SU-DHL-6 (cell line): ENCODE data around the gene PPFIA4.
"Not testable (repeated sequence)": the region's sequence is repeated elsewhere in the genome, so short reads cannot be mapped to it uniquely, and the experiment has no call there.

Source experiments
- H2AFZ ChIP-seq: fragments of 200-600 bp; sonication (generic); 2 replicates; pipeline ENCODE4 v1.6.1; 2014; ENCODE audit warnings: low read depth, mild to moderate bottlenecking, moderate library complexity, mixed read lengths, antibody characterized with exemption, low read length; ENCODE audit not compliant: severe bottlenecking
- H3F3A ChIP-seq: fragments of 200-600 bp; shearing (Covaris generic); 2 replicates; pipeline ENCODE4 v1.6.0; 2016; ENCODE audit warnings: antibody characterized with exemption, mild to moderate bottlenecking; ENCODE audit not compliant: insufficient read depth
- H3K27ac ChIP-seq: fragments of 200-600 bp; sonication (generic); 2 replicates; pipeline ENCODE4 v1.5.1; 2016; ENCODE audit warnings: low read depth, mild to moderate bottlenecking, low read length, moderate library complexity, mixed read lengths
- H3K27me3 ChIP-seq: fragments of 200-600 bp; sonication (generic), shearing (Covaris generic); 2 replicates; pipeline ENCODE4 v1.6.0; 2014; ENCODE audit warnings: mild to moderate bottlenecking, low read length
- H3K36me3 ChIP-seq: fragments of 200-600 bp; sonication (generic); 2 replicates; pipeline ENCODE4 v1.6.1; 2014; ENCODE audit warnings: mild to moderate bottlenecking, low read length, mixed read lengths
- H3K4me2 ChIP-seq: fragments of 300-600, 200-600 bp; shearing (Covaris generic), sonication (generic); 2 replicates; pipeline ENCODE4 v1.6.0; 2014; ENCODE audit warnings: low read length, low read depth, mild to moderate bottlenecking; ENCODE audit not compliant: poor library complexity, severe bottlenecking
- H3K4me3 ChIP-seq: fragments of 200-600 bp; sonication (generic); 2 replicates; pipeline ENCODE4 v1.5.1; 2014; ENCODE audit warnings: antibody characterized with exemption, low read length, mild to moderate bottlenecking, mixed read lengths; ENCODE audit not compliant: insufficient read depth, poor library complexity, severe bottlenecking
- H3K79me2 ChIP-seq: fragments of 200-600 bp; sonication (generic); 2 replicates; pipeline ENCODE4 v1.6.1; 2014; ENCODE audit warnings: mild to moderate bottlenecking, low read length, moderate library complexity; ENCODE audit not compliant: insufficient read depth
- H3K9ac ChIP-seq: fragments of 200-600 bp; sonication (generic); 2 replicates; pipeline ENCODE4 v1.7.0; 2014; ENCODE audit warnings: mild to moderate bottlenecking, low read length
- H3K9me2 ChIP-seq: fragments of 200-600 bp; sonication (generic); replicated peaks from 2 replicates; pipeline ENCODE4 v1.6.1; 2014; ENCODE audit warnings: low read length; ENCODE audit not compliant: insufficient read depth
- H3K9me3 ChIP-seq: fragments of 200-600 bp; sonication (generic); 2 replicates; pipeline ENCODE4 v1.6.1; 2014; ENCODE audit warnings: low read length, mixed read lengths; ENCODE audit not compliant: insufficient read depth
- H4K20me1 ChIP-seq: fragments of 200-600 bp; sonication (generic); 2 replicates; pipeline ENCODE4 v1.6.1; 2014; ENCODE audit warnings: low read depth, mild to moderate bottlenecking, antibody characterized with exemption, low read length, moderate library complexity, mixed read lengths
- CTCF ChIP-seq: fragments of 200-600 bp; sonication (generic); IDR thresholded peaks from one replicate; pipeline ENCODE4 v1.5.1; 2017; ENCODE audit warnings: antibody characterized with exemption, mild to moderate bottlenecking, low read length, moderate library complexity; ENCODE audit not compliant: insufficient read depth, poor library complexity, severe bottlenecking
- EZH2phosphoT487 ChIP-seq: fragments of 200-600 bp; sonication (generic), shearing (Covaris generic); conservative IDR thresholded peaks from 2 replicates; pipeline ENCODE4 v1.6.1; 2018; ENCODE audit warnings: mild to moderate bottlenecking, antibody characterized with exemption, low read length, moderate library complexity, mixed read lengths

PPFIA4 gene

GRCh38 chr1:203017061-203017460 lies 9.2 kb upstream of the PPFIA4 start:
- Histone ChIP-seq H3K36me3 (peaks cover 52% of the 10 kb centered on the region), H3K4me3 (no peak overlapping the region), H4K20me1 (no peaks in the 10 kb centered on the region)

GRCh38 chr1:203017692-203018091 lies 8.6 kb upstream of the PPFIA4 start:
- H3K4me2 ChIP-seq, result no peak overlapping the region
- H3K4me3 ChIP-seq, result no peak overlapping the region
- no peak overlapping the region for H2AFZ ChIP-seq
- H3F3A ChIP-seq, result no peaks in the 10 kb centered on the region
- H3K9me3 ChIP-seq, result no peaks in the 10 kb centered on the region
- TF ChIP-seq CTCF, result no peak
- peaks cover 52% of the 10 kb centered on the region for H3K36me3 ChIP-seq
- H3K9me2 ChIP-seq, result no peaks in the 10 kb centered on the region
- no peak overlapping the region for H3K27ac ChIP-seq
- no peaks in the 10 kb centered on the region for H3K27me3 ChIP-seq
- no peaks in the 10 kb centered on the region; the same call in 1 of the 2 replicates for H3K79me2 ChIP-seq
- H3K9ac ChIP-seq, result no peak overlapping the region
- H4K20me1 ChIP-seq, result no peaks in the 10 kb centered on the region

More at GRCh38 chr1:203017061-203017460, 9.2 kb upstream of the PPFIA4 start:
- H3K9me3 ChIP-seq, result no peaks in the 10 kb centered on the region
- H3K27me3 ChIP-seq, result no peaks in the 10 kb centered on the region
- H3K9ac ChIP-seq, result no peak overlapping the region
- H3K79me2 ChIP-seq, result no peaks in the 10 kb centered on the region; the same call in 1 of the 2 replicates
- no peak overlapping the region for H2AFZ ChIP-seq
- no peak overlapping the region for H3K4me2 ChIP-seq
- H3K9me2 ChIP-seq, result no peaks in the 10 kb centered on the region
- no peak overlapping the region for H3K27ac ChIP-seq
- TF ChIP-seq EZH2phosphoT487 (no peak), CTCF (no peak)
- H3F3A ChIP-seq, result no peaks in the 10 kb centered on the region

- H3K27ac ChIP-seq, H4K20me1 ChIP-seq, H2AFZ ChIP-seq, H3K27me3 ChIP-seq, H3K9me2 ChIP-seq, H3K9me3 ChIP-seq, H3K79me2 ChIP-seq, H3K4me3 ChIP-seq, H3K9ac ChIP-seq, H3K4me2 ChIP-seq: not testable (repeated sequence)
- Histone ChIP-seq H3F3A (peaks cover 21% of the 10 kb centered on the region; the same call in 1 of the 2 replicates), H3K36me3 (peaks cover 36% of the 10 kb centered on the region)
These were observed 3.4 kb upstream of the PPFIA4 start for GRCh38 chr1:203022855-203023254.

GRCh38 chr1:203025686-203026030 lies 633 bp upstream of the PPFIA4 start:
- Histone ChIP-seq H2AFZ (no peak overlapping the region), H3K79me2 (no peaks in the 10 kb centered on the region)

More at GRCh38 chr1:203025686-203026030, 633 bp upstream of the PPFIA4 start:
- Histone ChIP-seq H3F3A (peaks cover 21% of the 10 kb centered on the region; the same call in 1 of the 2 replicates), H3K27me3 (no peaks in the 10 kb centered on the region), H3K9me3 (no peaks in the 10 kb centered on the region), H4K20me1 (no peaks in the 10 kb centered on the region), H3K4me2 (no peak overlapping the region), H3K9ac (no peak overlapping the region), H3K27ac (no peak overlapping the region), H3K9me2 (no peaks in the 10 kb centered on the region), H3K36me3 (peaks cover 18% of the 10 kb centered on the region), H3K4me3 (no peak overlapping the region)
- no peak for TF ChIP-seq CTCF
- no peak for TF ChIP-seq EZH2phosphoT487
